Mucosa of stomach (tissue), 1 donor: ENCODE results near the gene TRABD2A.

Experiments
- H3K27me3 ChIP-seq: one replicate; pipeline ENCODE4 v1.7.0; 2013; ENCODE audit warnings: mild to moderate bottlenecking, low read length; ENCODE audit not compliant: control insufficient read depth, insufficient read depth
- H3K36me3 ChIP-seq: one replicate; pipeline ENCODE4 v1.7.0; 2013; ENCODE audit warnings: low read length; ENCODE audit not compliant: control insufficient read depth, insufficient read depth
- H3K4me1 ChIP-seq: one replicate; pipeline ENCODE4 v1.7.0; 2013; ENCODE audit warnings: mild to moderate bottlenecking, low read length; ENCODE audit not compliant: control insufficient read depth, insufficient read depth
- H3K4me3 ChIP-seq: one replicate; pipeline ENCODE4 v1.7.0; 2013; ENCODE audit warnings: low read length
- H3K9ac ChIP-seq: one replicate; pipeline ENCODE4 v1.7.0; 2013; ENCODE audit warnings: mild to moderate bottlenecking, low read length, moderate library complexity
- H3K9me3 ChIP-seq: one replicate; pipeline ENCODE4 v1.7.0; 2013; ENCODE audit warnings: mild to moderate bottlenecking, low read length, moderate library complexity; ENCODE audit not compliant: control insufficient read depth
- donor health status: Pancreatic carcinoma.

TRABD2A gene

GRCh38 chr2:84836215-84836614 lies 44.7 kb downstream of the TRABD2A start:
- no peaks in the 10 kb centered on the region for H3K27me3 ChIP-seq
- no peak overlapping the region for H3K9ac ChIP-seq
- no peak overlapping the region for H3K4me3 ChIP-seq
- H3K36me3 ChIP-seq = no peaks in the 10 kb centered on the region
- no peaks in the 10 kb centered on the region for H3K4me1 ChIP-seq
- no peaks in the 10 kb centered on the region for H3K9me3 ChIP-seq

GRCh38 chr2:84833481-84834150 lies 47.3 kb downstream of the TRABD2A start:
- H3K4me1 ChIP-seq = no peaks in the 10 kb centered on the region
- no peak overlapping the region for H3K4me3 ChIP-seq
- no peaks in the 10 kb centered on the region for H3K9me3 ChIP-seq
- H3K36me3 ChIP-seq = no peaks in the 10 kb centered on the region
- H3K27me3 ChIP-seq = no peaks in the 10 kb centered on the region
- H3K9ac ChIP-seq = no peak overlapping the region

- H3K9me3 ChIP-seq = no peaks in the 10 kb centered on the region
- H3K36me3 ChIP-seq = no peaks in the 10 kb centered on the region
- no peaks in the 10 kb centered on the region for H3K27me3 ChIP-seq
- H3K9ac ChIP-seq = no peak overlapping the region
- H3K4me3 ChIP-seq = no peak overlapping the region
- no peaks in the 10 kb centered on the region for H3K4me1 ChIP-seq
These were observed 48.0 kb downstream of the TRABD2A start for GRCh38 chr2:84832772-84833461.

GRCh38 chr2:84830758-84831500 lies 50.0 kb downstream of the TRABD2A start:
- H3K9me3 ChIP-seq = no peaks in the 10 kb centered on the region
- H3K36me3 ChIP-seq = no peaks in the 10 kb centered on the region
- H3K4me1 ChIP-seq = no peaks in the 10 kb centered on the region
- H3K9ac ChIP-seq = no peak overlapping the region
- no peak overlapping the region for H3K4me3 ChIP-seq
- H3K27me3 ChIP-seq = no peaks in the 10 kb centered on the region

GRCh38 chr2:84830095-84830494 lies 50.8 kb downstream of the TRABD2A start:
- Histone ChIP-seq H3K9ac (no peak overlapping the region), H3K36me3 (no peaks in the 10 kb centered on the region), H3K27me3 (no peaks in the 10 kb centered on the region), H3K9me3 (no peaks in the 10 kb centered on the region), H3K4me3 (no peak overlapping the region), H3K4me1 (no peaks in the 10 kb centered on the region)

- no peaks in the 10 kb centered on the region for H3K27me3 ChIP-seq
- H3K9me3 ChIP-seq = no peaks in the 10 kb centered on the region
- no peaks in the 10 kb centered on the region for H3K36me3 ChIP-seq
- no peak overlapping the region for H3K9ac ChIP-seq
- H3K4me3 ChIP-seq = no peak overlapping the region
- no peaks in the 10 kb centered on the region for H3K4me1 ChIP-seq
These were observed 51.2 kb downstream of the TRABD2A start for GRCh38 chr2:84829693-84830092.

- Histone ChIP-seq H3K27me3 (no peaks in the 10 kb centered on the region), H3K9ac (no peak overlapping the region), H3K36me3 (no peaks in the 10 kb centered on the region), H3K4me3 (no peak overlapping the region), H3K4me1 (no peaks in the 10 kb centered on the region), H3K9me3 (no peaks in the 10 kb centered on the region)
These were observed 52.8 kb downstream of the TRABD2A start for GRCh38 chr2:84827978-84828575.

GRCh38 chr2:84823788-84824187 lies 57.1 kb downstream of the TRABD2A start:
- Histone ChIP-seq H3K9me3 (no peaks in the 10 kb centered on the region), H3K4me1 (no peaks in the 10 kb centered on the region), H3K27me3 (no peaks in the 10 kb centered on the region), H3K9ac (no peak overlapping the region), H3K36me3 (no peaks in the 10 kb centered on the region), H3K4me3 (no peak overlapping the region)

GRCh38 chr2:84823229-84823628 lies 57.7 kb downstream of the TRABD2A start:
- Histone ChIP-seq H3K4me1 (no peaks in the 10 kb centered on the region), H3K9ac (no peak overlapping the region), H3K4me3 (no peak overlapping the region), H3K36me3 (no peaks in the 10 kb centered on the region), H3K27me3 (no peaks in the 10 kb centered on the region), H3K9me3 (no peaks in the 10 kb centered on the region)

- Histone ChIP-seq H3K9ac (no peak overlapping the region), H3K36me3 (no peaks in the 10 kb centered on the region), H3K9me3 (no peaks in the 10 kb centered on the region), H3K4me3 (no peak overlapping the region), H3K27me3 (no peaks in the 10 kb centered on the region), H3K4me1 (no peaks in the 10 kb centered on the region)
These were observed 59.1 kb downstream of the TRABD2A start for GRCh38 chr2:84821806-84822205.

- no peaks in the 10 kb centered on the region for H3K27me3 ChIP-seq
- no peak overlapping the region for H3K9ac ChIP-seq
- H3K9me3 ChIP-seq = no peaks in the 10 kb centered on the region
- no peak overlapping the region for H3K4me3 ChIP-seq
- H3K4me1 ChIP-seq = no peaks in the 10 kb centered on the region
- no peaks in the 10 kb centered on the region for H3K36me3 ChIP-seq
These were observed 63.6 kb downstream of the TRABD2A start for GRCh38 chr2:84817239-84817655.
